SH-SY5Y (cell line): ENCODE data around the gene PAK1.

Experiments
- GATA2 ChIP-seq: IDR thresholded peaks from 2 replicates; pipeline ENCODE4 v1.6.1; 2011; ENCODE audit warnings: mild to moderate bottlenecking, low read depth, low read length
- GATA3 ChIP-seq: IDR thresholded peaks from 2 replicates; pipeline ENCODE4 v1.6.1; 2011; ENCODE audit warnings: low read depth, mild to moderate bottlenecking, low read length, moderate library complexity

GRCh38 chr11:77400775-77401449 lies 73.0 kb downstream of the PAK1 start:
- TF ChIP-seq GATA3 (no peak), GATA2 (no peak)
